ENCODE measurements around the gene BEND5.

DNA sequence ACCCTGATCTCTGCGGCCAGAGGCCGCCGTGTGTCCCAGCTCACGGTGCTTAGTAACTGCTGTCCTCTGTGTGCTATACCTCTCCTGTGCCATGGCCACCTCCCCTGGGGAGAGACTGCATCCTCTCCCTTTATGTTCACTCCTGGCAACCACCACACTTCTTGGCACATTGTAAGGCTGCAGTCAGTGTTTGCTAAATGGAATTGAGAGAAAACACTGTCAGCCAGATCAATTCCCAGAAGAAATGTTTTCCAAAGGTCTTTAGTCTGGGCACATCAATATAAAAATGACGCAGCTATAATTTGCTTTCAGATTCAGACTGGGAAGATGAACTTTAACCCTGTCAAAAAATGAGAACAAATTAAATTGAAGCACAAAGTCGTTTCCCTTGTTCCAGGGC lies 96.8 kb downstream of the BEND5 start:
- no peak for TF ChIP-seq POLR2A (IDR thresholded peaks at IDR 0.05)
- no peak for TF ChIP-seq CTCF (IDR thresholded peaks at IDR 0.05)
- TF ChIP-seq POLR2AphosphoS5 (IDR thresholded peaks at IDR 0.05), result no peak
- TF ChIP-seq EP300 (IDR thresholded peaks at IDR 0.05), result no peak

Measured in sigmoid colon (tissue), 4 donors.